ENCODE data around the gene PDZD4. TPM values are rescaled to one million over a fixed set of nuclear protein-coding genes. Genes with fewer than 3 reads are reported as not detected.

Gene PDZD4
- total RNA-seq, 1 donor from 2014 or later, result 0.68 TPM

Other genes starting within 250 kb of the PDZD4 start
- 18.2 TPM for gene CCNQ, start 231.4 kb downstream of the PDZD4 start, total RNA-seq
- gene DUSP9, start 183.3 kb downstream of the PDZD4 start, total RNA-seq, result 0.76 TPM
- 1.00 TPM for gene PNCK, start 156.7 kb downstream of the PDZD4 start, total RNA-seq
- 62.0 TPM for gene SLC6A8, start 142.6 kb downstream of the PDZD4 start, total RNA-seq
- 191 TPM for gene BCAP31, start 106.2 kb downstream of the PDZD4 start, total RNA-seq
- gene ABCD1, start 105.7 kb downstream of the PDZD4 start, total RNA-seq, result 2.5 TPM
- 11.2 TPM for gene PLXNB3, start 66.3 kb downstream of the PDZD4 start, total RNA-seq
- gene SRPK3, start 49.5 kb downstream of the PDZD4 start, total RNA-seq, result 0.12 TPM
- gene IDH3G, start 36.2 kb downstream of the PDZD4 start, total RNA-seq, result 32.6 TPM
- 168 TPM for gene SSR4, start 35.9 kb downstream of the PDZD4 start, total RNA-seq
- gene L1CAM, start 55.6 kb upstream of the PDZD4 start, total RNA-seq, result 0.80 TPM
- gene AVPR2, start 74.1 kb upstream of the PDZD4 start, total RNA-seq, result 0.20 TPM
- 7.5 TPM for gene ARHGAP4, start 95.7 kb upstream of the PDZD4 start, total RNA-seq
- gene NAA10, start 104.5 kb upstream of the PDZD4 start, total RNA-seq, result 73.6 TPM
- 0.52 TPM for gene RENBP, start 114.1 kb upstream of the PDZD4 start, total RNA-seq
- gene HCFC1, start 141.3 kb upstream of the PDZD4 start, total RNA-seq, result 33.0 TPM
- gene TMEM187, start 142.2 kb upstream of the PDZD4 start, total RNA-seq, result 5.1 TPM
- gene IRAK1, start 189.4 kb upstream of the PDZD4 start, total RNA-seq, result 97.8 TPM

All from esophagus mucosa (tissue), 1 donor.